ENCODE data around the gene RAB13.
A peak's percentile ranks its signal among the peaks of the same experiment; 100 is the strongest.

Gene RAB13

GRCh38 chr1:153954826-153955225, 31.3 kb downstream of the RAB13 start:
- DNase-seq: no peak

- no peak for DNase-seq
These were observed 32.2 kb downstream of the RAB13 start for GRCh38 chr1:153953859-153954365.

GRCh38 chr1:153951801-153952200, 34.3 kb downstream of the RAB13 start:
- no peak for DNase-seq

- no peak for DNase-seq
These were observed 35.0 kb downstream of the RAB13 start for GRCh38 chr1:153951183-153951582.

- peak; percentile 83 for DNase-seq
These were observed 39.4 kb downstream of the RAB13 start, which contains the start of gene DENND4B for GRCh38 chr1:153946622-153947241. Gene DENND4B (minus strand): TSS chr1:153946718. CDS start chr1:153944374, 2,344 bp downstream.

GRCh38 chr1:153945795-153946621, 40.1 kb downstream of the RAB13 start:
- peak; percentile 83 for DNase-seq

- peak; percentile 84 for DNase-seq
These were observed 40.9 kb downstream of the RAB13 start for GRCh38 chr1:153945131-153945794.

- DNase-seq: no peak
These were observed 41.4 kb downstream of the RAB13 start for GRCh38 chr1:153944827-153945117.

GRCh38 chr1:153944005-153944826, 41.9 kb downstream of the RAB13 start:
- DNase-seq: no peak

GRCh38 chr1:153942766-153943549, 43.2 kb downstream of the RAB13 start:
- no peak for DNase-seq

- DNase-seq: no peak
These were observed 44.1 kb downstream of the RAB13 start for GRCh38 chr1:153941826-153942725.

GRCh38 chr1:153940756-153941155, 45.4 kb downstream of the RAB13 start:
- no peak for DNase-seq

GRCh38 chr1:153939476-153939875, 46.7 kb downstream of the RAB13 start:
- no peak for DNase-seq

GRCh38 chr1:153938996-153939395, 47.1 kb downstream of the RAB13 start:
- DNase-seq: no peak

GRCh38 chr1:153937331-153937730, 48.8 kb downstream of the RAB13 start:
- DNase-seq: no peak

- no peak for DNase-seq
These were observed 49.9 kb downstream of the RAB13 start for GRCh38 chr1:153936011-153936802.

GRCh38 chr1:153934746-153935145, 51.4 kb downstream of the RAB13 start:
- DNase-seq: no peak

- no peak for DNase-seq
These were observed 52.2 kb downstream of the RAB13 start for GRCh38 chr1:153933955-153934354.

GRCh38 chr1:153933430-153933829, 52.7 kb downstream of the RAB13 start:
- no peak for DNase-seq
